Measurements from ENCODE around the gene ZBTB42. TPM values are rescaled to one million over a fixed set of nuclear protein-coding genes. Genes with fewer than 3 reads are reported as not detected.

The ZBTB42 gene
- total RNA-seq, 1 donor from 2014 or later = 7.8 TPM

DNA sequence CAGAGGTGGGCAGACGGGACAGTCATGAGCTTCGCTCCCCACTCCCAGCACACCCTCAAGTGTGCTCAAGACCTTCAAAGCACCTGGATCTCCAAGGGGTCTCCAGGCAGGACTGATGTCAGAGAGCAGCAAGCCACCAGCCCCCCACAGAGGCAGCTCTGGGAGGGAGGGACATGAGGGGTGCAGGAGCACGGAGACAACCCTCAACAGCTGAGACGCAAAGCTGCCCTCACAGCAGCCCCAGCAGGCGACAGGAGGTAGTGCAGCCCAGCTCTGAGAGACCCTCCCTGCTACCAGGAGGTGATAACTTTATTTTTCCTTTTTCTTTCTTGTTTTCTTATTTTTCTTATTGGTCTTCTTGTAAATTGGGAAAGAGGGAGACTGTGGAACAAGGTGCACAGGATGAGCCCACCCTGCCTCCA is 30.0 kb upstream of the ZBTB42 start:
- DNase-seq (ENCODE audit: low read depth) = no peak
- TF ChIP-seq CTCF (conservative IDR thresholded peaks at IDR 0.05; ENCODE audit: low read depth, low read length) = peak; percentile 64
- no peak overlapping the region for H3K4me3 ChIP-seq (ENCODE audit: low read depth, low read length)

GRCh38 chr14:104771374-104771773 is 29.5 kb upstream of the ZBTB42 start:
- H3K4me3 ChIP-seq (ENCODE audit: low read depth, low read length) = no peak overlapping the region
- TF ChIP-seq CTCF (conservative IDR thresholded peaks at IDR 0.05; ENCODE audit: low read depth, low read length) = no peak
- no peak for DNase-seq (ENCODE audit: low read depth)

GRCh38 chr14:104771918-104772706 is 28.8 kb upstream of the ZBTB42 start:
- no peak for DNase-seq (ENCODE audit: low read depth)
- no peak for TF ChIP-seq CTCF (conservative IDR thresholded peaks at IDR 0.05; ENCODE audit: low read depth, low read length)
- H3K4me3 ChIP-seq (ENCODE audit: low read depth, low read length) = no peak overlapping the region

DNA sequence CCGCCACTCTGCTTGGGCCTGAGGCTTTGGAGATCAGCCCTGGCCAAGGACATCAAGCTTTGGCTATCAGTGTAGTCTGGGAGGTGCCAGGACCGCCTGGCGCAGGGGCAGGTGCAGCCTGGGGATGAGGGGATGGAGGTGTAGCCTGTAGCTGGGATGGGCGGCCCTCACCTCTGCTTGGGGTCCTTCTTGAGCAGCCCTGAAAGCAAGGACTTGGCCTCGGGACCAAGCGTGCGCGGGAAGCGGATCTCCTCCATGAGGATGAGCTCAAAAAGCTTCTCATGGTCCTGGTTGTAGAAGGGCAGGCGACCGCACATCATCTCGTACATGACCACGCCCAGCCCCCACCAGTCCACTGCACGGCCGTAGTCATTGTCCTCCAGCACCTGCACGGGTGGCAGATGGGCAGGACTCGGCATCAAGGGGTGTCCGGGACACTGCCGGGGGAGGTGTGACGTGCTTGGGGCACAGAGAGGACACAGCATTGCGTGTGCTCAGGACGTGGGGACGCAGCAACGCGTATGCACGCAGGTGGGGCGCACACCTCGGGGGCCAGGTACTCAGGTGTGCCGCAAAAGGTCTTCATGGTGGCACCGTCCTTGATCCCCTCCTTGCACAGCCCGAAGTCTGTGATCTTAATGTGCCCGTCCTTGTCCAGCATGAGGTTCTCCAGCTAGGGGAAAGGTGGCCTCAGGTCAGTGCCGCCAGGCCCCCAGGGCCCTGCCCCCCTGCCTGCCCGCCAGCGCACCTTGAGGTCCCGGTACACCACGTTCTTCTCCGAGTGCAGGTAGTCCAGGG is 28.0 kb upstream of the ZBTB42 start:
- no peak for DNase-seq (ENCODE audit: low read depth)
- H3K4me3 ChIP-seq (ENCODE audit: low read depth, low read length) = no peak overlapping the region
- TF ChIP-seq CTCF (conservative IDR thresholded peaks at IDR 0.05; ENCODE audit: low read depth, low read length) = no peak

DNA sequence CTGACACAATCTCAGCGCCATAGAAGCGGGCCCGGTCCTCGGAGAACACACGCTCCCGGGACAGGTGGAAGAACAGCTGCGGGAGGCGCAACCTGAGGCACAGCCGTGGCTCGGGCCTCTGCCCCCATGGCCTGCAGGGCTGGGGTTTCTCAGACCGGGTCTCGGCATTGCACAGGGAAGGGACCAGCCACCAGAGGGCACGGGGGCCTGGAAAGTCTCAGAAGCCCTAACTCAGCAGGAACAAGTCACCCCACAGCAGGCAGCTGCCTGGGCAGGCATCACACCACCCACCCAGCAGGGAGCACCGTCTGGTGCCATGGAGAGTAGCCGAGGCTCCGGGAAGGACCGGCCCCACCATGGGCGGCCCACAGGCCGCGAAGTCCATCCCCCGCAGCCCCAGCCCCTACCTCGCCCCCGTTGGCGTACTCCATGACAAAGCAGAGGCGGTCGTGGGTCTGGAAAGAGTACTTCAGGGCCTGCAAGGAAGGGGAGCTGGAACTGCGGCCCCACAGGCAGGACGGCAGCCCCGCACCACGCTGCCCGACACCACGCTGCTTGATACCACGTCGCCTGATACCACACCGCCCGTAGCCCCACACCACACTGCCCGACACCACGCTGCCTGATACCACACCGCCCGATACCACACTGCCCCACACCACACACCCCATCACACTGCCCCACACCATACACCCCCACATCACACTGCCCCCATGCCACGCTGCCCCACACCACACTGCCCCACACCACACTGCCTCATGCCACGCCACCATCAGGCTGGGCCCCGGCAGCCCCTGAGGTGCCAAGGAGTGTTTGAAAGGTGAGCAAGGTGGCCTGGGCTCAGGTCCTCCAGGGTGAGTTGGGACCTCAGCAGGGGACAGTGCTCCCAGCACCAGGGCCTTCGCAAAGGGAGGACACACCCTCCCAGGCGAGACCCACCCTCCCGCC is 27.1 kb upstream of the ZBTB42 start:
- no peak for TF ChIP-seq CTCF (conservative IDR thresholded peaks at IDR 0.05; ENCODE audit: low read depth, low read length)
- no peak for DNase-seq (ENCODE audit: low read depth)
- H3K4me3 ChIP-seq (ENCODE audit: low read depth, low read length) = no peak overlapping the region

GRCh38 chr14:104774453-104775072 is 26.3 kb upstream of the ZBTB42 start:
- TF ChIP-seq CTCF (conservative IDR thresholded peaks at IDR 0.05; ENCODE audit: low read depth, low read length) = no peak
- no peak overlapping the region for H3K4me3 ChIP-seq (ENCODE audit: low read depth, low read length)
- DNase-seq (ENCODE audit: low read depth) = no peak
